ENCODE measurements around the gene SCMH1. TPM values are rescaled to one million over a fixed set of nuclear protein-coding genes. Genes with fewer than 3 reads are reported as not detected.

The SCMH1 gene
- total and polyA plus RNA-seq, 2 of the 4 experiments (the other 2 are of a cell fraction), result 9.0 to 19.4 TPM

DNA sequence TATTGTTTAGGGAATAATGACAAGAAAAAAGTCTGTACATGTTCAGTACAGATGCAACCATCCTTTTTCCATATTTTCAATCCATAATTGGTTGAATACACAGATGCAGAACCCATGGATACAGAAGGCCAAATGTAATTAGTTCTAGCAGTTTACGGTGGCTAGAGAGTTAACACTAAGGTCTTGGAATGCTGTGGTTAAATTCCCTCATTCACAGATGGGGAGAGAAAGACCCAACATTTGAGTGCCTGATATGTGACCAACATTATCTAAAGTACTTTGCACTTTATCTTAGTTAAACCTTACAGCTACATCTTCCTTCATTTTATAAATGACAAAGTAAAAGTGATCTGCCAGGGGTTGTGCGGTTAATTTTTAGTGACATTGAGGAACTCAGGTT is 5.3 kb downstream of the SCMH1 start:
- BruUV-seq (replicated peaks), result no TSS peak
- H3K27ac ChIP-seq (ENCODE audit: insufficient read depth, low read length), result no peak overlapping the region
- H2AFZ ChIP-seq (replicated peaks; ENCODE audit: low read length, poor library complexity), result no peak overlapping the region
- H3K27me3 ChIP-seq (ENCODE audit: control insufficient read depth, insufficient read depth, low read length), result no peaks in the 10 kb centered on the region
- H4K5ac ChIP-seq (ENCODE audit: low read depth, low read length), result no peak overlapping the region
- TF ChIP-seq MAZ (IDR thresholded peaks at IDR 0.05; ENCODE audit: borderline replicate concordance, low read depth, low read length) (no peak), RFX5 (IDR thresholded peaks at IDR 0.05; ENCODE audit: low read depth, low read length) (no peak), FOS (IDR thresholded peaks at IDR 0.05; ENCODE audit: low read depth, low read length) (no peak), NFE2L2 (IDR thresholded peaks at IDR 0.05; ENCODE audit: low read depth, low read length) (no peak), CHD1 (IDR thresholded peaks at IDR 0.05; ENCODE audit: low read depth, low read length) (no peak), CEBPB (IDR thresholded peaks at IDR 0.05; ENCODE audit: low read depth, low read length) (no peak), POLR2A (IDR thresholded peaks at IDR 0.05; ENCODE audit: low read depth, low read length) (no peak)
- TF ChIP-seq, protein P1, sequence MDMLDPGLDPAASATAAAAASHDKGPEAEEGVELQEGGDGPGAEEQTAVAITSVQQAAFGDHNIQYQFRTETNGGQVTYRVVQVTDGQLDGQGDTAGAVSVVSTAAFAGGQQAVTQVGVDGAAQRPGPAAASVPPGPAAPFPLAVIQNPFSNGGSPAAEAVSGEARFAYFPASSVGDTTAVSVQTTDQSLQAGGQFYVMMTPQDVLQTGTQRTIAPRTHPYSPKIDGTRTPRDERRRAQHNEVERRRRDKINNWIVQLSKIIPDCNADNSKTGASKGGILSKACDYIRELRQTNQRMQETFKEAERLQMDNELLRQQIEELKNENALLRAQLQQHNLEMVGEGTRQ (IDR thresholded peaks at IDR 0.05; ENCODE audit: low read depth, low read length), result no peak
- TF ChIP-seq, protein P2, sequence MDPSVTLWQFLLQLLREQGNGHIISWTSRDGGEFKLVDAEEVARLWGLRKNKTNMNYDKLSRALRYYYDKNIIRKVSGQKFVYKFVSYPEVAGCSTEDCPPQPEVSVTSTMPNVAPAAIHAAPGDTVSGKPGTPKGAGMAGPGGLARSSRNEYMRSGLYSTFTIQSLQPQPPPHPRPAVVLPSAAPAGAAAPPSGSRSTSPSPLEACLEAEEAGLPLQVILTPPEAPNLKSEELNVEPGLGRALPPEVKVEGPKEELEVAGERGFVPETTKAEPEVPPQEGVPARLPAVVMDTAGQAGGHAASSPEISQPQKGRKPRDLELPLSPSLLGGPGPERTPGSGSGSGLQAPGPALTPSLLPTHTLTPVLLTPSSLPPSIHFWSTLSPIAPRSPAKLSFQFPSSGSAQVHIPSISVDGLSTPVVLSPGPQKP (IDR thresholded peaks at IDR 0.05; ENCODE audit: borderline replicate concordance, low read depth, low read length), result no peak
- no peak overlapping the region for H3K56ac ChIP-seq (ENCODE audit: extremely low read depth, insufficient read depth, low read length)
- H3K9me1 ChIP-seq (ENCODE audit: insufficient read depth, low read length), result 0 out of 2 replicates have a peak, but pooled peaks cover 6% of the 10 kb centered on the region
- H4K91ac ChIP-seq (ENCODE audit: insufficient read depth, low read depth, low read length), result no peak overlapping the region
- no peak overlapping the region for H3K23ac ChIP-seq (ENCODE audit: low read depth, low read length)
- H3K4me2 ChIP-seq (ENCODE audit: low read depth, low read length), result no peak overlapping the region
- no peak for ATAC-seq (ENCODE audit: low read depth)
- H4K20me1 ChIP-seq (ENCODE audit: insufficient read depth, low read length), result peaks cover 11% of the 10 kb centered on the region; the same call in 1 of the 2 replicates
- ChIA-PET CTCF (interaction anchor here (1.1 kb wide), 1 partner anchor 10 kb away, joined by 3 read pairs; no protein-coding TSS in a partner anchor), POLR2A (ENCODE audit: unreplicated experiment) (no interaction called here)
- in situ Hi-C loops (cut with MboI; ENCODE audit: low sequenced_read_pairs) (no loop called here), intact Hi-C loops (cut with micrococcal nuclease) (loop anchor here (5.0 kb wide), 1 partner anchor 194 kb away; no protein-coding TSS in a partner anchor), dilution Hi-C loops (cut with HindIII; ENCODE audit: low sequenced_read_pairs, unreplicated experiment) (no loop called here)
- peaks cover 2% of the 10 kb centered on the region; the same call in 1 of the 2 replicates for H3K4me1 ChIP-seq (ENCODE audit: control insufficient read depth, insufficient read depth, low read length)
- no peak overlapping the region for H2AK5ac ChIP-seq (ENCODE audit: low read depth, low read length)
- no peak overlapping the region for H4K8ac ChIP-seq (ENCODE audit: low read depth in 2 of 2, low read length in 2 of 2)
- no peak overlapping the region for H3K4ac ChIP-seq (ENCODE audit: low read depth, low read length)
- no peak overlapping the region for H2BK120ac ChIP-seq (ENCODE audit: low read depth, low read length)
- H3K18ac ChIP-seq (ENCODE audit: low read depth, low read length), result no peak overlapping the region
- no peak overlapping the region for H2BK20ac ChIP-seq (ENCODE audit: low read depth, low read length)
- H3K79me1 ChIP-seq (ENCODE audit: low read depth in 1 of 2, low read length in 2 of 2), result peaks cover 12 to 49% of the 10 kb centered on the region in 2 experiments; a peak in 3 of 4 replicates
- H3K9ac ChIP-seq (ENCODE audit: low read depth, low read length), result no peak overlapping the region
- H2AK9ac ChIP-seq (replicated peaks; ENCODE audit: low read depth, low read length, poor library complexity), result no peak overlapping the region
- H2BK5ac ChIP-seq (ENCODE audit: low read depth, low read length, poor library complexity, severe bottlenecking), result no peak overlapping the region
- H2BK15ac ChIP-seq (ENCODE audit: low read depth, low read length), result no peak overlapping the region
- H3K14ac ChIP-seq (replicated peaks; ENCODE audit: low read depth, low read length), result no peak overlapping the region
- no peaks in the 10 kb centered on the region for H3K36me3 ChIP-seq (ENCODE audit: control insufficient read depth, insufficient read depth, low read length)
- no peak overlapping the region for H3K4me3 ChIP-seq (ENCODE audit: insufficient read depth, low read depth, low read length)
- WGBS, 2 experiments (ENCODE audit: extremely low coverage in 2 of 2, insufficient read length in 1 of 2), result no CpG with 5 or more reads among the region's 2 CpGs
- no peaks in the 10 kb centered on the region for H3K9me3 ChIP-seq (ENCODE audit: control insufficient read depth, insufficient read depth, low read length)
- DNase-seq, result no peak

Data from IMR-90 (cell line).